Endothelial cell of umbilical vein (primary cell): ENCODE data around the gene DPM2. TPM values are rescaled to one million over a fixed set of nuclear protein-coding genes. Genes with fewer than 3 reads are reported as not detected.

Source experiments
- BruUV-seq: library from RNA; stranded (reverse); fragments of 400-500 nt; replicated peaks from 2 replicates; lab custom pipeline; 2021; lab: Mats Ljungman, UMichigan
- CTCF ChIA-PET: fragments of 300-600, 350-600 bp; sonication (Branson Sonifier 250); formaldehyde crosslinking; loops from one replicate; lab custom pipeline; 2021; ENCODE audit warnings: antibody characterized with exemption, inconsistent platforms; lab: Charles Lee
- POLR2A ChIA-PET: fragments of 300-600, 350-600 bp; sonication (Branson Sonifier 250); formaldehyde crosslinking; loops from one replicate; lab custom pipeline; 2021; ENCODE audit warnings: antibody characterized with exemption, inconsistent platforms; lab: Charles Lee
- DNase-seq: peaks from one replicate; pipeline ENCODE4 v3.0.0-alpha.2; 2011; ENCODE audit warnings: low read depth, low spot score
- FAIRE-seq: peaks from 2 replicates; lab custom pipeline; 2011; peaks lifted over from hg19 to GRCh38; lab: Jason Lieb, UNC
- H2AFZ ChIP-seq: 2 replicates; pipeline ENCODE4 v1.6.0; 2012; ENCODE audit warnings: low read depth, low read length, control low read depth, inconsistent platforms
- H3K27ac ChIP-seq: 2 replicates; pipeline ENCODE4 v1.5.1; 2011; ENCODE audit warnings: low read depth, mild to moderate bottlenecking, control low read depth, low read length, moderate library complexity; ENCODE audit not compliant: insufficient read depth
- H3K27me3 ChIP-seq, 2 experiments: 2 replicates each; pipeline versions ENCODE4 v1.6.0 to v1.6.1; 2011; ENCODE audit warnings: low read length in 2 of 2, mixed read lengths in 1 of 2; ENCODE audit not compliant: control insufficient read depth in 2 of 2, insufficient read depth in 2 of 2
- H3K36me3 ChIP-seq, 2 experiments: 2 replicates in 1 of 2; 3 replicates in 1 of 2; pipeline ENCODE4 v1.5.1; 2011; ENCODE audit warnings: low read length in 2 of 2, mild to moderate bottlenecking in 1 of 2, moderate library complexity in 1 of 2; ENCODE audit not compliant: control insufficient read depth in 2 of 2, insufficient read depth in 2 of 2; ENCODE audit errors: extremely low read depth in 1 of 2
- H3K4me1 ChIP-seq: 3 replicates; pipeline ENCODE4 v1.5.1; 2011; ENCODE audit warnings: mild to moderate bottlenecking, low read length; ENCODE audit not compliant: control insufficient read depth, insufficient read depth; ENCODE audit errors: extremely low read depth
- H3K4me2 ChIP-seq: 2 replicates; pipeline ENCODE4 v1.6.1; 2011; ENCODE audit warnings: low read length, control low read depth, mixed read lengths; ENCODE audit not compliant: insufficient read depth
- H3K4me3 ChIP-seq, 3 experiments: fragments of 200-600 bp in 1 of 3; sonication (generic), shearing (Covaris generic) in 1 of 3; replicated peaks in 1 of 3; 2 replicates each; pipeline ENCODE4 v1.5.1; 2011 to 2016; ENCODE audit warnings: control low read depth in 3 of 3, low read length in 3 of 3, mild to moderate bottlenecking in 2 of 3, inconsistent platforms in 1 of 3, low read depth in 1 of 3, moderate library complexity in 1 of 3; ENCODE audit not compliant: insufficient read depth in 1 of 3
- H3K79me2 ChIP-seq: 2 replicates; pipeline ENCODE4 v1.6.0; 2012; ENCODE audit warnings: low read length, inconsistent platforms; ENCODE audit not compliant: control insufficient read depth, insufficient read depth
- H3K9ac ChIP-seq: replicated peaks from 2 replicates; pipeline ENCODE3; 2011; ENCODE audit warnings: low read length, control low read depth; ENCODE audit not compliant: insufficient read depth; ENCODE audit errors: extremely low read depth
- H3K9me1 ChIP-seq: replicated peaks from 3 replicates; pipeline ENCODE4 v1.6.0; 2011; ENCODE audit warnings: mild to moderate bottlenecking, low read length; ENCODE audit not compliant: control insufficient read depth, insufficient read depth; ENCODE audit errors: extremely low read depth
- H3K9me3 ChIP-seq: replicated peaks from 2 replicates; pipeline ENCODE4 v1.5.1; 2012; ENCODE audit warnings: low read length, inconsistent platforms; ENCODE audit not compliant: control insufficient read depth, insufficient read depth
- H4K20me1 ChIP-seq: replicated peaks from 2 replicates; pipeline ENCODE3; 2011; ENCODE audit warnings: mild to moderate bottlenecking, low read length; ENCODE audit not compliant: control insufficient read depth, insufficient read depth; ENCODE audit errors: extremely low read depth
- EZH2 ChIP-seq: IDR thresholded peaks from 2 replicates; pipeline ENCODE4 v1.6.1; 2012; ENCODE audit warnings: borderline replicate concordance, low read depth, mild to moderate bottlenecking, moderate library complexity, low read length, inconsistent platforms; ENCODE audit not compliant: severe bottlenecking
- FOS ChIP-seq: IDR thresholded peaks from 2 replicates; pipeline ENCODE4 v1.6.1; 2011; ENCODE audit warnings: mild to moderate bottlenecking, low read length, moderate library complexity, borderline replicate concordance; ENCODE audit not compliant: insufficient read depth
- GATA2 ChIP-seq: IDR thresholded peaks from 2 replicates; pipeline ENCODE4 v1.7.0; 2011; ENCODE audit warnings: low read depth, mild to moderate bottlenecking, moderate library complexity, mixed read lengths, low read length; ENCODE audit not compliant: insufficient read length, insufficient read depth
- JUN ChIP-seq: IDR thresholded peaks from 2 replicates; pipeline ENCODE4 v1.6.1; 2011; ENCODE audit warnings: borderline replicate concordance, low read depth; ENCODE audit not compliant: insufficient read length, insufficient read depth
- MAX ChIP-seq: IDR thresholded peaks from 2 replicates; pipeline ENCODE4 v1.6.1; 2011; ENCODE audit not compliant: insufficient read depth, insufficient read length
- MYC ChIP-seq: IDR thresholded peaks from one replicate; pipeline ENCODE4 v1.6.1; 2011; ENCODE audit warnings: mild to moderate bottlenecking, low read depth, low read length
- POLR2A ChIP-seq: IDR thresholded peaks from 2 replicates; pipeline ENCODE4 v1.6.1; 2012; ENCODE audit warnings: low read depth, mild to moderate bottlenecking, control low read depth, low read length
- POLR2AphosphoS5 ChIP-seq: IDR thresholded peaks from 2 replicates; pipeline ENCODE4 v1.6.1; 2012; ENCODE audit warnings: low read depth, mild to moderate bottlenecking, control low read depth, low read length, moderate library complexity; ENCODE audit not compliant: insufficient read depth
- dilution Hi-C: fragments of 300-500 bp; cut with MboI; formaldehyde crosslinking; loops from one replicate; pipeline ENCODE4 v1.15.0; 2019; ENCODE audit warnings: low sequenced_read_pairs; ENCODE audit not compliant: extremely low pct_ligation_motif_present
- intact Hi-C: fragments of 100-400 bp; cut with micrococcal nuclease; formaldehyde crosslinking; loops from one replicate; pipeline ENCODE4 v1.10.0; 2022
- polyA plus RNA-seq, 4 experiments: library from polyadenylated mRNA; depleted of rRNA in 3 of 4; stranded (reverse) in 3 of 4; unstranded in 1 of 4; fragments of >200 nt; gene quantifications; 2 replicates each; pipeline versions ENCODE4 v1.2.1 to v1.2.3, GENCODE V29; 2011 to 2012; ENCODE audit warnings: missing spikeins in 1 of 4
- total RNA-seq: library from RNA; stranded (reverse); gene quantifications from 2 replicates; pipeline ENCODE4 v1.2.3, GENCODE V29; 2021
- TF ChIP-seq, protein P1 (sequence below), 2 donors: IDR thresholded peaks; 1 replicate in 1 of 2; 2 replicates in 1 of 2; pipeline ENCODE4 v1.5.1; 2011; ENCODE audit warnings: low read length in 2 of 2, mild to moderate bottlenecking in 2 of 2, moderate library complexity in 2 of 2, control low read depth in 1 of 2, inconsistent platforms in 1 of 2, low read depth in 1 of 2; ENCODE audit not compliant: insufficient read depth in 1 of 2; ENCODE audit errors: extremely low read depth in 1 of 2

Gene DPM2
- total and polyA plus RNA-seq, 2 donors (not counting 3 experiments of a cell fraction or from before 2014, with no cell fraction given) = 47.9 to 63.9 TPM

GRCh38 chr9:127896395-127897192 is 41.1 kb downstream of the DPM2 start:
- H3K36me3 ChIP-seq = peaks cover 9 to 34% of the 10 kb centered on the region in 2 experiments
- H3K27me3 ChIP-seq = no peaks in the 10 kb centered on the region
- H3K4me2 ChIP-seq = peak overlapping the region; percentile 37
- ChIA-PET POLR2A (interaction anchor here (1.4 kb wide), 1 partner anchor 14 kb away, joined by 7 read pairs; no protein-coding TSS in a partner anchor), CTCF (interaction anchor here (0.9 to 2.7 kb wide), 6 partner anchors 14 to 162 kb away, joined by 3 to 12 read pairs (median 4); partner anchors contain the start of gene TOR2A)
- peaks cover 11% of the 10 kb centered on the region for H3K79me2 ChIP-seq
- no peaks in the 10 kb centered on the region for H3K9me3 ChIP-seq
- TF ChIP-seq POLR2AphosphoS5 = no peak
- no peak for TF ChIP-seq MYC
- no peak for TF ChIP-seq GATA2
- TF ChIP-seq POLR2A = no peak
- no peak for TF ChIP-seq JUN
- no peak for TF ChIP-seq MAX
- TF ChIP-seq, protein P1, sequence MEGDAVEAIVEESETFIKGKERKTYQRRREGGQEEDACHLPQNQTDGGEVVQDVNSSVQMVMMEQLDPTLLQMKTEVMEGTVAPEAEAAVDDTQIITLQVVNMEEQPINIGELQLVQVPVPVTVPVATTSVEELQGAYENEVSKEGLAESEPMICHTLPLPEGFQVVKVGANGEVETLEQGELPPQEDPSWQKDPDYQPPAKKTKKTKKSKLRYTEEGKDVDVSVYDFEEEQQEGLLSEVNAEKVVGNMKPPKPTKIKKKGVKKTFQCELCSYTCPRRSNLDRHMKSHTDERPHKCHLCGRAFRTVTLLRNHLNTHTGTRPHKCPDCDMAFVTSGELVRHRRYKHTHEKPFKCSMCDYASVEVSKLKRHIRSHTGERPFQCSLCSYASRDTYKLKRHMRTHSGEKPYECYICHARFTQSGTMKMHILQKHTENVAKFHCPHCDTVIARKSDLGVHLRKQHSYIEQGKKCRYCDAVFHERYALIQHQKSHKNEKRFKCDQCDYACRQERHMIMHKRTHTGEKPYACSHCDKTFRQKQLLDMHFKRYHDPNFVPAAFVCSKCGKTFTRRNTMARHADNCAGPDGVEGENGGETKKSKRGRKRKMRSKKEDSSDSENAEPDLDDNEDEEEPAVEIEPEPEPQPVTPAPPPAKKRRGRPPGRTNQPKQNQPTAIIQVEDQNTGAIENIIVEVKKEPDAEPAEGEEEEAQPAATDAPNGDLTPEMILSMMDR (IDR thresholded peaks at IDR 0.05; ENCODE audit: extremely low read depth in 1 of 2, insufficient read depth in 1 of 2, low read depth in 1 of 2, low read length in 2 of 2) = no peak
- no peak for TF ChIP-seq FOS
- TF ChIP-seq EZH2 = no peak
- H3K4me3 ChIP-seq = no peak overlapping the region
- intact Hi-C loops = no loop called here
- BruUV-seq = no TSS peak
- no peak overlapping the region for H2AFZ ChIP-seq
- H3K4me1 ChIP-seq = peaks cover 11% of the 10 kb centered on the region
- dilution Hi-C loops = no loop called here
- H3K9ac ChIP-seq = no peak overlapping the region
- FAIRE-seq = no peak
- no peak for DNase-seq
- H3K27ac ChIP-seq = no peak overlapping the region
- no peaks in the 10 kb centered on the region for H3K9me1 ChIP-seq
- H4K20me1 ChIP-seq = no peaks in the 10 kb centered on the region
